ENCODE data around the gene DCST2.

The DCST2 gene

DNA sequence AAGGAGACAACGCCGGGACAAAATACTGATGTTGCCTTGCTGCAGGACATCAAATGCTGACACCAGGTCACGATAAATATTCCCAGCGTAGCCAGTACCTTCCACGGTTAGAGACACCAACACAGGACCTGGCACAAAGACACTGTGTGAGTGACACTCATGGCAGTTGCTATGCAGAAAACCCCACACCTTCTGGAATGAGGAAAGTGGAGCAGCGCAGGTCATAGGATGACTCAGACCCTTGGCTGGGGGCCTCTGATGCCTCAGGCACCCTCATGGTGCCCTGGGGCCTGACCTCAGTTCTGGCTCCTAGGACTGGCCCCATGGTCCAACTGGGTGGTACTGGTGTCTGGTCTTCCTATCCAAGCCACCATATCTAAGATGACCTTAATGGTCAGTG is 7.0 kb downstream of the DCST2 start:
- H3K79me2 ChIP-seq (ENCODE audit: low read length): no peaks in the 10 kb centered on the region
- no peaks in the 10 kb centered on the region for H3K4me1 ChIP-seq (ENCODE audit: low read length)
- no peaks in the 10 kb centered on the region for H3K36me3 ChIP-seq (replicated peaks; ENCODE audit: low read depth, low read length)

GRCh38 chr1:155026154-155026553 is 7.4 kb downstream of the DCST2 start:
- TF ChIP-seq EZH2phosphoT487 (IDR thresholded peaks at IDR 0.05; ENCODE audit: low read depth): no peak
- TF ChIP-seq, protein P1, sequence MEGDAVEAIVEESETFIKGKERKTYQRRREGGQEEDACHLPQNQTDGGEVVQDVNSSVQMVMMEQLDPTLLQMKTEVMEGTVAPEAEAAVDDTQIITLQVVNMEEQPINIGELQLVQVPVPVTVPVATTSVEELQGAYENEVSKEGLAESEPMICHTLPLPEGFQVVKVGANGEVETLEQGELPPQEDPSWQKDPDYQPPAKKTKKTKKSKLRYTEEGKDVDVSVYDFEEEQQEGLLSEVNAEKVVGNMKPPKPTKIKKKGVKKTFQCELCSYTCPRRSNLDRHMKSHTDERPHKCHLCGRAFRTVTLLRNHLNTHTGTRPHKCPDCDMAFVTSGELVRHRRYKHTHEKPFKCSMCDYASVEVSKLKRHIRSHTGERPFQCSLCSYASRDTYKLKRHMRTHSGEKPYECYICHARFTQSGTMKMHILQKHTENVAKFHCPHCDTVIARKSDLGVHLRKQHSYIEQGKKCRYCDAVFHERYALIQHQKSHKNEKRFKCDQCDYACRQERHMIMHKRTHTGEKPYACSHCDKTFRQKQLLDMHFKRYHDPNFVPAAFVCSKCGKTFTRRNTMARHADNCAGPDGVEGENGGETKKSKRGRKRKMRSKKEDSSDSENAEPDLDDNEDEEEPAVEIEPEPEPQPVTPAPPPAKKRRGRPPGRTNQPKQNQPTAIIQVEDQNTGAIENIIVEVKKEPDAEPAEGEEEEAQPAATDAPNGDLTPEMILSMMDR (IDR thresholded peaks at IDR 0.05; ENCODE audit: low read depth, low read length): no peak
- H3K4me2 ChIP-seq (ENCODE audit: low read length): no peak overlapping the region

More for the DNA sequence above, 7.0 kb downstream of the DCST2 start:
- Histone ChIP-seq H3K27me3 (ENCODE audit: low read depth, low read length) (peaks cover 8% of the 10 kb centered on the region; the same call in 1 of the 2 replicates), H3K9me3 (ENCODE audit: insufficient read depth, low read length) (no peaks in the 10 kb centered on the region), H3K4me3 (ENCODE audit: low read length) (no peak overlapping the region), H3K4me2 (ENCODE audit: low read length) (no peak overlapping the region), H3K9ac (ENCODE audit: low read length) (no peak overlapping the region), H2AFZ (ENCODE audit: low read depth, low read length) (no peak overlapping the region), H4K20me1 (ENCODE audit: insufficient read depth, low read length) (no peaks in the 10 kb centered on the region), H3K27ac (ENCODE audit: low read length) (no peak overlapping the region)
- no peak for TF ChIP-seq EZH2phosphoT487 (IDR thresholded peaks at IDR 0.05; ENCODE audit: low read depth)
- TF ChIP-seq, protein P1 (IDR thresholded peaks at IDR 0.05; ENCODE audit: low read depth, low read length): no peak

DNA sequence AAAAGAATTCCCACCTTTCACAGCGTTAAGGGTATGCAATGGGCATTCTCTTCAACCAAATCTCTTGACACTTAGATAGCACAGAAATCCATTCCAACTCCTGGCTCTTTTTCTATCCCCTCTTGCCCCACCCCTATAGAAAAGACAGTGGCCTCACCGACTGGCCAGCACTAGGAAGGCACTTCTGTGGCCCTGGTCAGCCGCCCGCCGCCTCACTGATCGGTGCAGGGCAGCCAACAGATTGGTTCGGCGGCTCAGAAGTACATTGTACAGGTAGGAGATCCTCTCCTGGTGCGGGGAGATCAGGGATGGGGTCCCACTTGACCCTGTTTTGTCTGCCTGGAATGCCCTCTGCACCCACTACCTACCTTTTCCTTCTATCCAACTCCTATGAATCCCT is 9.3 kb downstream of the DCST2 start:
- H4K20me1 ChIP-seq (ENCODE audit: insufficient read depth, low read length): no peaks in the 10 kb centered on the region
- H3K9me3 ChIP-seq (ENCODE audit: insufficient read depth, low read length): no peaks in the 10 kb centered on the region
- H3K4me1 ChIP-seq (ENCODE audit: low read length): no peaks in the 10 kb centered on the region
- H3K79me2 ChIP-seq (ENCODE audit: low read length): no peaks in the 10 kb centered on the region
- peaks cover 8% of the 10 kb centered on the region; the same call in 1 of the 2 replicates for H3K27me3 ChIP-seq (ENCODE audit: low read depth, low read length)
- H3K4me2 ChIP-seq (ENCODE audit: low read length): no peak overlapping the region
- no peak overlapping the region for H3K4me3 ChIP-seq (ENCODE audit: low read length)
- H3K9ac ChIP-seq (ENCODE audit: low read length): no peak overlapping the region
- no peak overlapping the region for H2AFZ ChIP-seq (ENCODE audit: low read depth, low read length)
- H3K27ac ChIP-seq (ENCODE audit: low read length): no peak overlapping the region
- no peak for TF ChIP-seq EZH2phosphoT487 (IDR thresholded peaks at IDR 0.05; ENCODE audit: low read depth)
- TF ChIP-seq, protein P1 (IDR thresholded peaks at IDR 0.05; ENCODE audit: low read depth, low read length): no peak
- H3K36me3 ChIP-seq (replicated peaks; ENCODE audit: low read depth, low read length): no peaks in the 10 kb centered on the region

More at GRCh38 chr1:155026154-155026553, 7.4 kb downstream of the DCST2 start:
- H3K9me3 ChIP-seq (ENCODE audit: insufficient read depth, low read length): no peaks in the 10 kb centered on the region
- peaks cover 8% of the 10 kb centered on the region; the same call in 1 of the 2 replicates for H3K27me3 ChIP-seq (ENCODE audit: low read depth, low read length)
- H3K4me3 ChIP-seq (ENCODE audit: low read length): no peak overlapping the region
- no peaks in the 10 kb centered on the region for H3K79me2 ChIP-seq (ENCODE audit: low read length)
- no peak overlapping the region for H2AFZ ChIP-seq (ENCODE audit: low read depth, low read length)
- no peaks in the 10 kb centered on the region for H3K4me1 ChIP-seq (ENCODE audit: low read length)
- no peaks in the 10 kb centered on the region for H4K20me1 ChIP-seq (ENCODE audit: insufficient read depth, low read length)
- H3K36me3 ChIP-seq (replicated peaks; ENCODE audit: low read depth, low read length): no peaks in the 10 kb centered on the region
- H3K9ac ChIP-seq (ENCODE audit: low read length): no peak overlapping the region
- H3K27ac ChIP-seq (ENCODE audit: low read length): no peak overlapping the region

- no peak for TF ChIP-seq EZH2phosphoT487 (IDR thresholded peaks at IDR 0.05; ENCODE audit: low read depth)
- TF ChIP-seq, protein P1 (IDR thresholded peaks at IDR 0.05; ENCODE audit: low read depth, low read length): no peak
- H3K9me3 ChIP-seq (ENCODE audit: insufficient read depth, low read length): no peaks in the 10 kb centered on the region
- no peak overlapping the region for H3K4me3 ChIP-seq (ENCODE audit: low read length)
- H3K36me3 ChIP-seq (replicated peaks; ENCODE audit: low read depth, low read length): peaks cover 4% of the 10 kb centered on the region
- no peak overlapping the region for H2AFZ ChIP-seq (ENCODE audit: low read depth, low read length)
- H3K27ac ChIP-seq (ENCODE audit: low read length): no peak overlapping the region
- H3K9ac ChIP-seq (ENCODE audit: low read length): no peak overlapping the region
- H3K79me2 ChIP-seq (ENCODE audit: low read length): no peaks in the 10 kb centered on the region
- no peak overlapping the region for H3K4me2 ChIP-seq (ENCODE audit: low read length)
- peaks cover 8% of the 10 kb centered on the region; the same call in 1 of the 2 replicates for H3K27me3 ChIP-seq (ENCODE audit: low read depth, low read length)
- no peaks in the 10 kb centered on the region for H4K20me1 ChIP-seq (ENCODE audit: insufficient read depth, low read length)
- no peaks in the 10 kb centered on the region for H3K4me1 ChIP-seq (ENCODE audit: low read length)
Observed at GRCh38 chr1:155023627-155024026, 10.0 kb downstream of the DCST2 start.
